Effector memory CD8-positive, alpha-beta T cell (primary cell): ENCODE data around the gene KDM1A.

Source experiments
- ATAC-seq: fragments of 150-1000 bp; cut with Tn5 transposase; replicated peaks from 2 replicates; pipeline ENCODE4 v1.10.0; 2021; ENCODE audit warnings: mild to moderate bottlenecking, moderate library complexity
- DNase-seq, 3 experiments: peaks; one replicate each; pipeline ENCODE4 v3.0.0; 2021
- H3K27ac Mint-ChIP-seq, 2 donors: one replicate each; pipeline ENCODE4 v1.8.0; 2022; ENCODE audit warnings: mild to moderate bottlenecking in 2 of 2, mixed read lengths in 2 of 2, moderate library complexity in 2 of 2
- H3K27me3 Mint-ChIP-seq, 2 donors: one replicate each; pipeline ENCODE4 v1.8.0; 2022; ENCODE audit warnings: mixed read lengths in 2 of 2
- H3K36me3 Mint-ChIP-seq: one replicate; pipeline ENCODE4 v1.8.0; 2022; ENCODE audit warnings: mild to moderate bottlenecking, moderate library complexity, mixed read lengths; ENCODE audit not compliant: insufficient read depth
- H3K4me1 Mint-ChIP-seq, 2 donors: one replicate each; pipeline ENCODE4 v1.8.0; 2022; ENCODE audit warnings: low read depth in 2 of 2, mixed read lengths in 2 of 2
- H3K4me3 Mint-ChIP-seq, 2 donors: one replicate each; pipeline ENCODE4 v1.8.0; 2022; ENCODE audit warnings: mild to moderate bottlenecking in 2 of 2, mixed read lengths in 2 of 2, moderate library complexity in 2 of 2
- H3K9me3 Mint-ChIP-seq, 2 donors: one replicate each; pipeline ENCODE4 v1.8.0; 2022; ENCODE audit warnings: mixed read lengths in 2 of 2

KDM1A gene

GRCh38 chr1:23126801-23127200 is 107.5 kb downstream of the KDM1A start:
- H3K4me1 Mint-ChIP-seq, result peaks cover 11 to 25% of the 10 kb centered on the region in 2 donors
- H3K27me3 Mint-ChIP-seq, result no peaks in the 10 kb centered on the region
- peaks cover 8% of the 10 kb centered on the region for H3K36me3 Mint-ChIP-seq
- ATAC-seq (no peak), DNase-seq (no peak)
- peak overlapping the region; percentile 21 to 74 for H3K27ac Mint-ChIP-seq
- no peaks in the 10 kb centered on the region for H3K9me3 Mint-ChIP-seq
- no peak overlapping the region for H3K4me3 Mint-ChIP-seq

GRCh38 chr1:23129846-23130245 is 110.6 kb downstream of the KDM1A start:
- ATAC-seq, result no peak
- H3K27ac Mint-ChIP-seq, result no peak overlapping the region
- DNase-seq, result no peak
- peaks cover 8 to 10% of the 10 kb centered on the region in 2 donors for H3K4me1 Mint-ChIP-seq
- no peak overlapping the region for H3K4me3 Mint-ChIP-seq
- H3K36me3 Mint-ChIP-seq, result peaks cover 8% of the 10 kb centered on the region
- H3K9me3 Mint-ChIP-seq, result no peaks in the 10 kb centered on the region
- no peaks in the 10 kb centered on the region for H3K27me3 Mint-ChIP-seq

- DNase-seq (no peak), ATAC-seq (no peak)
- H3K27me3 Mint-ChIP-seq, result no peaks in the 10 kb centered on the region
- no peaks in the 10 kb centered on the region for H3K9me3 Mint-ChIP-seq
- H3K36me3 Mint-ChIP-seq, result peaks cover 4% of the 10 kb centered on the region
- no peak overlapping the region for H3K4me3 Mint-ChIP-seq
- peaks cover 3 to 7% of the 10 kb centered on the region in 2 donors for H3K4me1 Mint-ChIP-seq
- no peak overlapping the region for H3K27ac Mint-ChIP-seq
Measured at GRCh38 chr1:23132033-23132432, 112.8 kb downstream of the KDM1A start.
